Esophagus muscularis mucosa (tissue), 4 donors: ENCODE data around the gene ATMIN. TPM values are rescaled to one million over a fixed set of nuclear protein-coding genes. Genes with fewer than 3 reads are reported as not detected.

Source experiments
- DNase-seq: peaks from one replicate; pipeline ENCODE4 v3.0.0-alpha.2; 2017; ENCODE audit errors: extremely low spot score
- H3K27ac ChIP-seq, 4 donors: fragments of 200-600 bp; sonication (generic); replicated peaks in 1 of 4; 1 replicate in 3 of 4; 2 replicates in 1 of 4; pipeline ENCODE4 v1.5.1; 2016 to 2019; ENCODE audit warnings: mild to moderate bottlenecking in 1 of 4
- H3K27me3 ChIP-seq, 4 donors: fragments of 200-600 bp; sonication (generic); one replicate each; pipeline versions ENCODE4 v1.5.1 to v1.6.0; 2016 to 2019
- H3K36me3 ChIP-seq, 4 donors: fragments of 200-600 bp; sonication (generic); one replicate each; pipeline ENCODE4 v1.5.1; 2016 to 2019
- H3K4me1 ChIP-seq, 4 donors: fragments of 200-600 bp; sonication (generic); one replicate each; pipeline ENCODE4 v1.5.1; 2016 to 2019
- H3K4me3 ChIP-seq, 4 donors: fragments of 200-600 bp; sonication (generic); 1 replicate in 2 of 4; 2 replicates in 2 of 4; pipeline ENCODE4 v1.5.1; 2016 to 2019; ENCODE audit warnings: mild to moderate bottlenecking in 4 of 4, moderate library complexity in 1 of 4
- H3K9me3 ChIP-seq, 4 donors: fragments of 200-600 bp; sonication (generic); 1 replicate in 3 of 4; 2 replicates in 1 of 4; pipeline ENCODE4 v1.5.1; 2016 to 2019
- CTCF ChIP-seq, 3 experiments: fragments of 200-600 bp in 2 of 3; fragments of 450-650 bp in 1 of 3; sonication (generic) in 2 of 3; IDR thresholded peaks; one replicate each; pipeline ENCODE4 v1.5.1; 2017 to 2019; ENCODE audit warnings: antibody characterized with exemption in 3 of 3, mild to moderate bottlenecking in 2 of 3, moderate library complexity in 1 of 3
- EP300 ChIP-seq: sonication (generic); formaldehyde crosslinking; IDR thresholded peaks from one replicate; pipeline ENCODE4 v1.6.1; 2017; ENCODE audit warnings: antibody characterized with exemption
- POLR2A ChIP-seq: fragments of 450-650 bp; IDR thresholded peaks from one replicate; pipeline ENCODE4 v1.6.1; 2017; ENCODE audit warnings: antibody characterized with exemption, moderate library complexity, mild to moderate bottlenecking, low read depth
- POLR2AphosphoS5 ChIP-seq, 2 donors: sonication (generic); formaldehyde crosslinking; IDR thresholded peaks; one replicate each; pipeline ENCODE4 v1.6.1; 2017; ENCODE audit warnings: antibody characterized with exemption in 2 of 2
- WGBS: methylation state at CpG from one replicate; pipeline ENCODE4 v1.1.5; 2018; 5-methylcytosine and 5-hydroxymethylcytosine counted together
- intact Hi-C: fragments of 100-400 bp; cut with DNase I; formaldehyde crosslinking; loops from one replicate; pipeline ENCODE4 v1.15.1; 2023
- total RNA-seq, 4 donors: library from RNA; depleted of rRNA; stranded (reverse); fragments of >200 nt; gene quantifications; one replicate each; pipeline versions ENCODE4 v1.1.0 to v1.2.1, GENCODE V29; 2016

The ATMIN gene
- total RNA-seq, 4 donors from 2014 or later: 26.6 to 34.0 (median 30.4) TPM

GRCh38 chr16:81008505-81008789 lies 27.2 kb upstream of the ATMIN start:
- Histone ChIP-seq H3K9me3 (no peaks in the 10 kb centered on the region), H3K4me1 (peaks cover 25 to 36% (median 33%) of the 10 kb centered on the region in 4 donors), H3K4me3 (peak overlapping the region in 3 of 4 donors; percentile 70 to 100 (median 78)), H3K27ac (peak overlapping the region; percentile 95 to 100 (median 98)), H3K36me3 (peaks cover 0 to 6% (median 3%) of the 10 kb centered on the region in 4 donors), H3K27me3 (no peaks in the 10 kb centered on the region)
- TF ChIP-seq EP300 (no peak), POLR2AphosphoS5 (IDR thresholded peaks at IDR 0.05) (no peak), POLR2A (no peak), CTCF (IDR thresholded peaks at IDR 0.05) (no peak)
- WGBS: 95% methylated on average over 11 of the region's 12 CpGs
- DNase-seq: no peak
- intact Hi-C loops: loop anchor here (10.0 kb wide), 1 partner anchor 66 kb away; the partner anchor contains the start of gene C16orf46

GRCh38 chr16:81012974-81013373 lies 22.7 kb upstream of the ATMIN start:
- no peak for TF ChIP-seq EP300
- no peak for TF ChIP-seq CTCF (IDR thresholded peaks at IDR 0.05)
- no peak for TF ChIP-seq POLR2A
- TF ChIP-seq POLR2AphosphoS5 (IDR thresholded peaks at IDR 0.05): no peak
- 90% methylated on average over 3 of the region's 3 CpGs for WGBS
- DNase-seq: no peak
- Histone ChIP-seq H3K36me3 (peaks cover 0 to 37% (median 14%) of the 10 kb centered on the region in 4 donors), H3K4me3 (no peak overlapping the region), H3K9me3 (no peaks in the 10 kb centered on the region), H3K27ac (no peak overlapping the region), H3K4me1 (peaks cover 3 to 17% (median 5%) of the 10 kb centered on the region in 4 donors), H3K27me3 (no peaks in the 10 kb centered on the region)
- intact Hi-C loops: no loop called here

GRCh38 chr16:81014672-81015071 lies 21.0 kb upstream of the ATMIN start:
- no peak for TF ChIP-seq CTCF (IDR thresholded peaks at IDR 0.05)
- no peak for TF ChIP-seq POLR2A
- no peak for TF ChIP-seq EP300
- TF ChIP-seq POLR2AphosphoS5 (IDR thresholded peaks at IDR 0.05): no peak
- Histone ChIP-seq H3K36me3 (peaks cover 0 to 45% (median 20%) of the 10 kb centered on the region in 4 donors), H3K9me3 (no peaks in the 10 kb centered on the region), H3K4me1 (peaks cover 0 to 11% (median 0%) of the 10 kb centered on the region in 4 donors), H3K4me3 (no peak overlapping the region), H3K27ac (peak overlapping the region in 2 of 4 donors; percentile 26 to 45), H3K27me3 (no peaks in the 10 kb centered on the region)
- 72% methylated on average over 2 of the region's 2 CpGs for WGBS
- DNase-seq: no peak
- intact Hi-C loops: no loop called here

- WGBS: 97% methylated on average over 2 of the region's 2 CpGs
- H3K4me1 ChIP-seq: peaks cover 0 to 11% (median 0%) of the 10 kb centered on the region in 4 donors
- TF ChIP-seq EP300 (no peak), CTCF (IDR thresholded peaks at IDR 0.05) (no peak), POLR2AphosphoS5 (IDR thresholded peaks at IDR 0.05) (no peak), POLR2A (no peak)
- no peaks in the 10 kb centered on the region for H3K9me3 ChIP-seq
- DNase-seq: no peak
- H3K36me3 ChIP-seq: peaks cover 0 to 59% (median 32%) of the 10 kb centered on the region in 4 donors
- H3K27me3 ChIP-seq: no peaks in the 10 kb centered on the region
- H3K4me3 ChIP-seq: no peak overlapping the region
- intact Hi-C loops: no loop called here
- H3K27ac ChIP-seq: no peak overlapping the region
These were observed 17.1 kb upstream of the ATMIN start for GRCh38 chr16:81018496-81018895.

GRCh38 chr16:81026429-81026828 lies 9.2 kb upstream of the ATMIN start:
- no peak for DNase-seq
- H3K4me3 ChIP-seq: no peak overlapping the region
- H3K9me3 ChIP-seq: no peaks in the 10 kb centered on the region
- 79% methylated on average over 4 of the region's 4 CpGs for WGBS
- no peaks in the 10 kb centered on the region for H3K27me3 ChIP-seq
- intact Hi-C loops: no loop called here
- TF ChIP-seq POLR2A (no peak), EP300 (no peak), POLR2AphosphoS5 (IDR thresholded peaks at IDR 0.05) (no peak), CTCF (IDR thresholded peaks at IDR 0.05) (no peak)
- no peak overlapping the region for H3K27ac ChIP-seq
- no peaks in the 10 kb centered on the region for H3K4me1 ChIP-seq
- H3K36me3 ChIP-seq: peaks cover 0 to 23% (median 11%) of the 10 kb centered on the region in 4 donors
